Endothelial cell of umbilical vein (primary cell): ENCODE data around the gene TCP11. TPM values are rescaled to one million over a fixed set of nuclear protein-coding genes. Genes with fewer than 3 reads are reported as not detected.

Experiments
- BruUV-seq: library from RNA; stranded (reverse); fragments of 400-500 nt; replicated peaks from 2 replicates; lab custom pipeline; 2021; lab: Mats Ljungman, UMichigan
- CTCF ChIA-PET: fragments of 300-600, 350-600 bp; sonication (Branson Sonifier 250); formaldehyde crosslinking; loops from one replicate; lab custom pipeline; 2021; ENCODE audit warnings: antibody characterized with exemption, inconsistent platforms; lab: Charles Lee
- POLR2A ChIA-PET: fragments of 300-600, 350-600 bp; sonication (Branson Sonifier 250); formaldehyde crosslinking; loops from one replicate; lab custom pipeline; 2021; ENCODE audit warnings: antibody characterized with exemption, inconsistent platforms; lab: Charles Lee
- DNase-seq: peaks from one replicate; pipeline ENCODE4 v3.0.0-alpha.2; 2011; ENCODE audit warnings: low read depth, low spot score
- FAIRE-seq: peaks from 2 replicates; lab custom pipeline; 2011; peaks lifted over from hg19 to GRCh38; lab: Jason Lieb, UNC
- H2AFZ ChIP-seq: 2 replicates; pipeline ENCODE4 v1.6.0; 2012; ENCODE audit warnings: low read depth, low read length, control low read depth, inconsistent platforms
- H3K27ac ChIP-seq: 2 replicates; pipeline ENCODE4 v1.5.1; 2011; ENCODE audit warnings: low read depth, mild to moderate bottlenecking, control low read depth, low read length, moderate library complexity; ENCODE audit not compliant: insufficient read depth
- H3K27me3 ChIP-seq, 2 experiments: 2 replicates each; pipeline versions ENCODE4 v1.6.0 to v1.6.1; 2011; ENCODE audit warnings: low read length in 2 of 2, mixed read lengths in 1 of 2; ENCODE audit not compliant: control insufficient read depth in 2 of 2, insufficient read depth in 2 of 2
- H3K36me3 ChIP-seq, 2 experiments: 2 replicates in 1 of 2; 3 replicates in 1 of 2; pipeline ENCODE4 v1.5.1; 2011; ENCODE audit warnings: low read length in 2 of 2, mild to moderate bottlenecking in 1 of 2, moderate library complexity in 1 of 2; ENCODE audit not compliant: control insufficient read depth in 2 of 2, insufficient read depth in 2 of 2; ENCODE audit errors: extremely low read depth in 1 of 2
- H3K4me1 ChIP-seq: 3 replicates; pipeline ENCODE4 v1.5.1; 2011; ENCODE audit warnings: mild to moderate bottlenecking, low read length; ENCODE audit not compliant: control insufficient read depth, insufficient read depth; ENCODE audit errors: extremely low read depth
- H3K4me2 ChIP-seq: 2 replicates; pipeline ENCODE4 v1.6.1; 2011; ENCODE audit warnings: low read length, control low read depth, mixed read lengths; ENCODE audit not compliant: insufficient read depth
- H3K4me3 ChIP-seq, 3 experiments: fragments of 200-600 bp in 1 of 3; sonication (generic), shearing (Covaris generic) in 1 of 3; replicated peaks in 1 of 3; 2 replicates each; pipeline ENCODE4 v1.5.1; 2011 to 2016; ENCODE audit warnings: control low read depth in 3 of 3, low read length in 3 of 3, mild to moderate bottlenecking in 2 of 3, inconsistent platforms in 1 of 3, low read depth in 1 of 3, moderate library complexity in 1 of 3; ENCODE audit not compliant: insufficient read depth in 1 of 3
- H3K79me2 ChIP-seq: 2 replicates; pipeline ENCODE4 v1.6.0; 2012; ENCODE audit warnings: low read length, inconsistent platforms; ENCODE audit not compliant: control insufficient read depth, insufficient read depth
- H3K9ac ChIP-seq: replicated peaks from 2 replicates; pipeline ENCODE3; 2011; ENCODE audit warnings: low read length, control low read depth; ENCODE audit not compliant: insufficient read depth; ENCODE audit errors: extremely low read depth
- H3K9me1 ChIP-seq: replicated peaks from 3 replicates; pipeline ENCODE4 v1.6.0; 2011; ENCODE audit warnings: mild to moderate bottlenecking, low read length; ENCODE audit not compliant: control insufficient read depth, insufficient read depth; ENCODE audit errors: extremely low read depth
- H3K9me3 ChIP-seq: replicated peaks from 2 replicates; pipeline ENCODE4 v1.5.1; 2012; ENCODE audit warnings: low read length, inconsistent platforms; ENCODE audit not compliant: control insufficient read depth, insufficient read depth
- H4K20me1 ChIP-seq: replicated peaks from 2 replicates; pipeline ENCODE3; 2011; ENCODE audit warnings: mild to moderate bottlenecking, low read length; ENCODE audit not compliant: control insufficient read depth, insufficient read depth; ENCODE audit errors: extremely low read depth
- CTCF ChIP-seq, 2 donors: IDR thresholded peaks; 1 replicate in 1 of 2; 2 replicates in 1 of 2; pipeline ENCODE4 v1.5.1; 2011; ENCODE audit warnings: low read length in 2 of 2, mild to moderate bottlenecking in 2 of 2, moderate library complexity in 2 of 2, control low read depth in 1 of 2, inconsistent platforms in 1 of 2, low read depth in 1 of 2; ENCODE audit not compliant: insufficient read depth in 1 of 2; ENCODE audit errors: extremely low read depth in 1 of 2
- EZH2 ChIP-seq: IDR thresholded peaks from 2 replicates; pipeline ENCODE4 v1.6.1; 2012; ENCODE audit warnings: borderline replicate concordance, low read depth, mild to moderate bottlenecking, moderate library complexity, low read length, inconsistent platforms; ENCODE audit not compliant: severe bottlenecking
- FOS ChIP-seq: IDR thresholded peaks from 2 replicates; pipeline ENCODE4 v1.6.1; 2011; ENCODE audit warnings: mild to moderate bottlenecking, low read length, moderate library complexity, borderline replicate concordance; ENCODE audit not compliant: insufficient read depth
- GATA2 ChIP-seq: IDR thresholded peaks from 2 replicates; pipeline ENCODE4 v1.7.0; 2011; ENCODE audit warnings: low read depth, mild to moderate bottlenecking, moderate library complexity, mixed read lengths, low read length; ENCODE audit not compliant: insufficient read length, insufficient read depth
- JUN ChIP-seq: IDR thresholded peaks from 2 replicates; pipeline ENCODE4 v1.6.1; 2011; ENCODE audit warnings: borderline replicate concordance, low read depth; ENCODE audit not compliant: insufficient read length, insufficient read depth
- MAX ChIP-seq: IDR thresholded peaks from 2 replicates; pipeline ENCODE4 v1.6.1; 2011; ENCODE audit not compliant: insufficient read depth, insufficient read length
- MYC ChIP-seq: IDR thresholded peaks from one replicate; pipeline ENCODE4 v1.6.1; 2011; ENCODE audit warnings: mild to moderate bottlenecking, low read depth, low read length
- POLR2A ChIP-seq: IDR thresholded peaks from 2 replicates; pipeline ENCODE4 v1.6.1; 2012; ENCODE audit warnings: low read depth, mild to moderate bottlenecking, control low read depth, low read length
- POLR2AphosphoS5 ChIP-seq: IDR thresholded peaks from 2 replicates; pipeline ENCODE4 v1.6.1; 2012; ENCODE audit warnings: low read depth, mild to moderate bottlenecking, control low read depth, low read length, moderate library complexity; ENCODE audit not compliant: insufficient read depth
- dilution Hi-C: fragments of 300-500 bp; cut with MboI; formaldehyde crosslinking; loops from one replicate; pipeline ENCODE4 v1.15.0; 2019; ENCODE audit warnings: low sequenced_read_pairs; ENCODE audit not compliant: extremely low pct_ligation_motif_present
- intact Hi-C: fragments of 100-400 bp; cut with micrococcal nuclease; formaldehyde crosslinking; loops from one replicate; pipeline ENCODE4 v1.10.0; 2022
- polyA plus RNA-seq, 4 experiments: library from polyadenylated mRNA; depleted of rRNA in 3 of 4; stranded (reverse) in 3 of 4; unstranded in 1 of 4; fragments of >200 nt; gene quantifications; 2 replicates each; pipeline versions ENCODE4 v1.2.1 to v1.2.3, GENCODE V29; 2011 to 2012; ENCODE audit warnings: missing spikeins in 1 of 4
- total RNA-seq: library from RNA; stranded (reverse); gene quantifications from 2 replicates; pipeline ENCODE4 v1.2.3, GENCODE V29; 2021

TCP11 gene
- total and polyA plus RNA-seq, 2 donors (not counting 3 experiments of a cell fraction or from before 2014, with no cell fraction given) = 0.18 TPM; not detected in 1

- Histone ChIP-seq H2AFZ (no peak overlapping the region), H3K9me3 (no peaks in the 10 kb centered on the region), H3K4me3 (no peak overlapping the region), H3K79me2 (no peaks in the 10 kb centered on the region), H3K27me3 (no peaks in the 10 kb centered on the region), H4K20me1 (no peaks in the 10 kb centered on the region), H3K9ac (no peak overlapping the region), H3K4me1 (peaks cover 4% of the 10 kb centered on the region), H3K36me3 (peaks cover 0 to 49% of the 10 kb centered on the region in 2 experiments), H3K4me2 (no peak overlapping the region), H3K9me1 (no peaks in the 10 kb centered on the region), H3K27ac (no peak overlapping the region)
- ChIA-PET CTCF (interaction anchor here (1.8 to 4.5 kb wide), 3 partner anchors 11 to 92 kb away, joined by 5 to 15 read pairs (median 7); no protein-coding TSS in a partner anchor), POLR2A (no interaction called here)
- intact Hi-C loops = no loop called here
- dilution Hi-C loops = no loop called here
- TF ChIP-seq MYC = no peak
- TF ChIP-seq MAX = no peak
- no peak for TF ChIP-seq POLR2AphosphoS5
- TF ChIP-seq POLR2A = no peak
- no peak for TF ChIP-seq FOS
- TF ChIP-seq JUN = no peak
- TF ChIP-seq EZH2 = no peak
- no peak for TF ChIP-seq GATA2
- no peak for TF ChIP-seq CTCF (IDR thresholded peaks at IDR 0.05; ENCODE audit: extremely low read depth in 1 of 2, insufficient read depth in 1 of 2, low read depth in 1 of 2, low read length in 2 of 2)
- BruUV-seq = no TSS peak
- no peak for DNase-seq
- FAIRE-seq = no peak
Measured at GRCh38 chr6:35079311-35080000, 61.7 kb downstream of the TCP11 start.
